Keratinocyte (primary cell): Measurements from ENCODE around the gene MRTFA. TPM values are rescaled to one million over a fixed set of nuclear protein-coding genes. Genes with fewer than 3 reads are reported as not detected.

Experiments used
- DNase-seq: peaks from one replicate; pipeline ENCODE4 v3.0.0-alpha.2; 2011; ENCODE audit warnings: low read depth, missing footprints, low spot score
- FAIRE-seq: peaks from 2 replicates; lab custom pipeline; 2011; peaks lifted over from hg19 to GRCh38; lab: Jason Lieb, UNC
- H2AFZ ChIP-seq: 2 replicates; pipeline ENCODE4 v1.6.0; 2012; ENCODE audit warnings: low read length, control low read depth, inconsistent platforms; ENCODE audit not compliant: control insufficient read depth
- H3K27ac ChIP-seq: 2 replicates; pipeline ENCODE4 v1.5.1; 2011; ENCODE audit warnings: low read length; ENCODE audit not compliant: control insufficient read depth, insufficient read depth
- H3K27me3 ChIP-seq: 3 replicates; pipeline ENCODE4 v1.6.0; 2011; ENCODE audit warnings: low read length; ENCODE audit not compliant: control insufficient read depth, insufficient read depth; ENCODE audit errors: extremely low read depth
- H3K36me3 ChIP-seq, 2 experiments: 2 replicates in 1 of 2; 3 replicates in 1 of 2; pipeline ENCODE4 v1.5.1; 2011; ENCODE audit warnings: low read length in 2 of 2, mild to moderate bottlenecking in 1 of 2; ENCODE audit not compliant: control insufficient read depth in 2 of 2, insufficient read depth in 2 of 2; ENCODE audit errors: extremely low read depth in 1 of 2
- H3K4me1 ChIP-seq: 3 replicates; pipeline ENCODE4 v1.5.1; 2011; ENCODE audit warnings: low read length; ENCODE audit not compliant: control insufficient read depth, insufficient read depth; ENCODE audit errors: extremely low read depth
- H3K4me2 ChIP-seq: 3 replicates; pipeline ENCODE4 v1.6.0; 2011; ENCODE audit warnings: low read depth, low read length; ENCODE audit not compliant: control insufficient read depth, insufficient read depth; ENCODE audit errors: extremely low read depth
- H3K4me3 ChIP-seq, 3 experiments: fragments of 200-600 bp in 1 of 3; sonication (generic) in 1 of 3; 2 replicates in 2 of 3; 3 replicates in 1 of 3; pipeline ENCODE4 v1.5.1; 2011 to 2016; ENCODE audit warnings: low read length in 3 of 3, mild to moderate bottlenecking in 3 of 3, control low read depth in 2 of 3, inconsistent platforms in 1 of 3, low read depth in 1 of 3, mixed read lengths in 1 of 3, mixed run types in 1 of 3, moderate library complexity in 1 of 3; ENCODE audit not compliant: control insufficient read depth in 2 of 3, insufficient read depth in 2 of 3; ENCODE audit errors: extremely low read depth in 1 of 3
- H3K79me2 ChIP-seq: 2 replicates; pipeline ENCODE4 v1.6.0; 2012; ENCODE audit warnings: low read length; ENCODE audit not compliant: control insufficient read depth, insufficient read depth
- H3K9ac ChIP-seq: 3 replicates; pipeline ENCODE4 v1.6.0; 2011; ENCODE audit warnings: low read length; ENCODE audit not compliant: control insufficient read depth, insufficient read depth; ENCODE audit errors: extremely low read depth
- H3K9me1 ChIP-seq: 3 replicates; pipeline ENCODE4 v1.6.0; 2011; ENCODE audit warnings: low read length; ENCODE audit not compliant: control insufficient read depth, insufficient read depth; ENCODE audit errors: extremely low read depth
- H3K9me3 ChIP-seq: 2 replicates; pipeline ENCODE4 v1.5.1; 2012; ENCODE audit warnings: low read depth, low read length; ENCODE audit not compliant: control insufficient read depth
- H4K20me1 ChIP-seq: 3 replicates; pipeline ENCODE4 v1.6.0; 2011; ENCODE audit warnings: low read length; ENCODE audit not compliant: control insufficient read depth, insufficient read depth; ENCODE audit errors: extremely low read depth
- CTCF ChIP-seq, 3 experiments: IDR thresholded peaks in 1 of 3; conservative IDR thresholded peaks in 1 of 3; optimal IDR thresholded peaks in 1 of 3; 2 replicates in 2 of 3; 3 replicates in 1 of 3; pipeline versions ENCODE3 to v1.5.1; 2011; ENCODE audit warnings: low read length in 3 of 3, mild to moderate bottlenecking in 3 of 3, moderate library complexity in 2 of 3, control low read depth in 1 of 3, inconsistent platforms in 1 of 3; ENCODE audit not compliant: insufficient read depth in 2 of 3; ENCODE audit errors: extremely low read depth in 1 of 3
- EZH2 ChIP-seq: IDR thresholded peaks from one replicate; pipeline ENCODE4 v1.6.1; 2012; ENCODE audit warnings: inconsistent platforms, mild to moderate bottlenecking, low read length, moderate library complexity
- dilution Hi-C: fragments of 300-500 bp; cut with MboI; formaldehyde crosslinking; loops from one replicate; pipeline ENCODE4 v1.7.0; 2020; ENCODE audit warnings: low sequenced_read_pairs; ENCODE audit not compliant: extremely low pct_ligation_motif_present
- polyA plus RNA-seq, 5 experiments: library from polyadenylated mRNA; depleted of rRNA in 3 of 5; stranded (reverse) in 3 of 5; stranded (forward) in 1 of 5; unstranded in 1 of 5; fragments of >200 nt; gene quantifications; 1 replicate in 1 of 5; 2 replicates in 3 of 5; 3 replicates in 1 of 5; pipeline versions ENCODE4 v1.2.1 to v1.2.3, GENCODE V29; 2011 to 2012; ENCODE audit warnings: missing spikeins in 2 of 5, low read depth in 1 of 5, low replicate concordance in 1 of 5

Gene MRTFA
- polyA plus RNA-seq, 1 donor (not counting 4 experiments of a cell fraction or from before 2014, with no cell fraction given), result 6.5 TPM

DNA sequence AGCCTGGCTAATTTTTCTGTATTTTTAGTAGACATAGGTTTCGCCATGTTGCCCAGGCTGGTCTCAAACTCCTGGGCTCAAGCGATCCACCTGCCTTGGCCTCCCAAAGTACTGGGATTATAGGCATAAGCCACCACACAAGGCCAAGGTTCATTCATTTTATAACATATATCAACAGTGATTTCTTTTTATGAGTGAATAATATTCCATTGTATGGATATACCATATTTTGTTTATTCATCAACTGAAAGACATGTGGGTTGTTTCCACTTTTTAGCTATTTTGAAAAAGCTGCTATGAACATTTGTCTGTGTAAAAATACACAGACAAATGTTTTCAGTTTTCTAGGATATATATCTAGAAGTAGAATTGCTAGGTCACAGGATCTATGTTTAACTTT is 116.0 kb downstream of the MRTFA start:
- Histone ChIP-seq H3K9me1 (no peaks in the 10 kb centered on the region), H3K9ac (no peak overlapping the region), H3K9me3 (no peaks in the 10 kb centered on the region), H3K27me3 (no peaks in the 10 kb centered on the region), H3K4me3 (no peak overlapping the region), H3K4me2 (no peak overlapping the region), H3K79me2 (peaks cover 57% of the 10 kb centered on the region), H3K27ac (no peak overlapping the region), H3K36me3 (peaks cover 3 to 15% of the 10 kb centered on the region in 2 experiments), H4K20me1 (no peaks in the 10 kb centered on the region), H3K4me1 (peaks cover 13% of the 10 kb centered on the region), H2AFZ (no peak overlapping the region)
- FAIRE-seq (no peak), DNase-seq (no peak)
- TF ChIP-seq CTCF (optimal IDR thresholded peaks at IDR 0.05 in 1 of 3, IDR thresholded peaks at IDR 0.05 in 1 of 3, conservative IDR thresholded peaks at IDR 0.05 in 1 of 3; ENCODE audit: extremely low read depth in 1 of 3, insufficient read depth in 2 of 3, low read length in 3 of 3) (no peak), EZH2 (no peak)
- dilution Hi-C loops, result no loop called here

DNA sequence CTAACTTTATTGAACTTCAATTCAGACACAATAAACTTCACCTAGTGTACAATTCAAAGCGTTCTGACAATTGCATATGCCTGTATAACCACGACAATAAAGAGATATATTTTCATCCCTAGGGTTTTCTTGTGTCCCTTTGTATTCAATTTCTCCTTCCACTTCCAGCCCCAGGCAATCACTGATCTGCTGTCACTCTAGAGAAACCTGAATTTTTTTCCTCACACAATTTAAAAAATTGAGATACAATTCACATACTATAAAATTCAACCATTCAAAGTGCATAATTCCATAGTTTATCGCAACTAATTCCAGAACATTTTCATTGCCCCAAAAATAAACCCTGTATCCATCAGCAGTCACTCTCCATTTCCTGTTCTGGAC is 116.6 kb downstream of the MRTFA start:
- no peak for DNase-seq
- Histone ChIP-seq H3K4me3 (no peak overlapping the region), H3K27ac (no peak overlapping the region), H3K27me3 (no peaks in the 10 kb centered on the region), H3K9me1 (no peaks in the 10 kb centered on the region), H2AFZ (no peak overlapping the region), H3K4me1 (peaks cover 9% of the 10 kb centered on the region), H3K9ac (no peak overlapping the region), H4K20me1 (no peaks in the 10 kb centered on the region), H3K36me3 (peaks cover 3 to 16% of the 10 kb centered on the region in 2 experiments), H3K4me2 (no peak overlapping the region), H3K79me2 (peaks cover 58% of the 10 kb centered on the region), H3K9me3 (no peaks in the 10 kb centered on the region)
- TF ChIP-seq CTCF (optimal IDR thresholded peaks at IDR 0.05 in 1 of 3, IDR thresholded peaks at IDR 0.05 in 1 of 3, conservative IDR thresholded peaks at IDR 0.05 in 1 of 3; ENCODE audit: extremely low read depth in 1 of 3, insufficient read depth in 2 of 3, low read length in 3 of 3), result no peak
- no peak for TF ChIP-seq EZH2
- dilution Hi-C loops, result no loop called here
- FAIRE-seq, result no peak
